CD4-positive, alpha-beta T cell treated with Interleukin-12 subunit alpha and Interleukin-12 subunit beta, for 1 hour (primary cell): ENCODE results near the gene HIBADH.

ENCODE experiments used
- DNase-seq: peaks from one replicate; pipeline ENCODE4 v3.0.0-alpha.2; 2020

HIBADH gene

DNA sequence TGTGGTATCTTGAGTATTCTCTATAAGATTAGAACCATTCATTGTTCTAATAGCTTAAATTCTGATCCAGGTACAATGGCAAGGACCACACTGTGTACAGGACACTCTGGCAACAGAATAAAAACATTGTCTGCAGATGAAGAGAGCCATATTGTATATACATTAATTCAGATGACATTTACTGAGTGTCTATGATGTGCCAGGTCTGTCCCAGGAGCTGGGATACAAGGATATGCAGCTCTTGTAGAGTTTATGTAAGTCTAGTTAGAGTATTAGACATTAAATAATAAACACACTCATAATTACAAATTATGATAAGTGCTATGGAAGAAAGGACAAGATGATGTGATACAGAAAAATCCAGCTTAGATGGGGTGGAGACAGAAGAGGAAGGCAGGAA is 184.1 kb downstream of the HIBADH start:
- DNase-seq, result no peak

- DNase-seq, result no peak
Observed at GRCh38 chr7:27478084-27478483, 184.6 kb downstream of the HIBADH start.

DNA sequence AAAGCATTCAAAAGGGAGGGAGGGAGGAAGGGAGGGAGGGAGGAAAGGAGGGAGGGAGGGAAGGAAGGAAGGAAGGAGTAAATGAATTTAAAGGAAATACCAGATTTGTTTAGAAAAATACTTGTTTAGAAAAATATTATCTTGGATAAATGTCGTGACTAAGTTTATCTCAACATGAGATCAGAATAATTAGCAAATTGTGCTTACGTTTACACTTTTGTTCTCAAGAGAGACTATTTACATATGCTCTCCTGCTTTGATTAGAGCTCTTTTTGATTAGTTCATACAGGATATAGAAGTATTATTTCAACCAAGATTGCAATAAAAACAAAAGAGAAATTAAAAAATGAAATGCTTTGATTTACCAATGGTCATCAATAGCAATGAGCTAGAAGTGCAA is 186.2 kb downstream of the HIBADH start:
- no peak for DNase-seq
